GM21515 (cell line): ENCODE results near the gene COA8.

ENCODE experiments used
- ATAC-seq: cut with Tn5 transposase; IDR thresholded peaks from one replicate; pipeline ENCODE4 v1.9.1; 2021; ENCODE audit not compliant: unreplicated experiment

The COA8 gene

GRCh38 chr14:103535891-103536565 lies 26.7 kb upstream of the COA8 start:
- ATAC-seq = no peak

- no peak for ATAC-seq
These were observed 26.1 kb upstream of the COA8 start for GRCh38 chr14:103536693-103537092.

GRCh38 chr14:103537175-103537990 lies 25.4 kb upstream of the COA8 start:
- ATAC-seq = no peak

- no peak for ATAC-seq
These were observed 24.3 kb upstream of the COA8 start for GRCh38 chr14:103538291-103539055.

- no peak for ATAC-seq
These were observed 23.5 kb upstream of the COA8 start for GRCh38 chr14:103539056-103539825.

GRCh38 chr14:103540821-103541708 lies 21.7 kb upstream of the COA8 start:
- ATAC-seq = no peak

- no peak for ATAC-seq
These were observed 20.8 kb upstream of the COA8 start for GRCh38 chr14:103541709-103542604.

GRCh38 chr14:103542605-103543088 lies 20.1 kb upstream of the COA8 start:
- no peak for ATAC-seq

GRCh38 chr14:103543140-103543539 lies 19.6 kb upstream of the COA8 start:
- no peak for ATAC-seq

GRCh38 chr14:103543721-103544387 lies 18.9 kb upstream of the COA8 start:
- no peak for ATAC-seq

GRCh38 chr14:103544388-103545218 lies 18.2 kb upstream of the COA8 start:
- no peak for ATAC-seq

- ATAC-seq = no peak
These were observed 17.4 kb upstream of the COA8 start for GRCh38 chr14:103545219-103545914.

GRCh38 chr14:103545915-103546651 lies 16.7 kb upstream of the COA8 start:
- ATAC-seq = no peak

GRCh38 chr14:103546652-103547454 lies 15.9 kb upstream of the COA8 start:
- no peak for ATAC-seq

- no peak for ATAC-seq
These were observed 15.3 kb upstream of the COA8 start for GRCh38 chr14:103547455-103547940.
